GM23338 (cell line): Measurements from ENCODE around the gene SLC4A4. TPM values are rescaled to one million over a fixed set of nuclear protein-coding genes. Genes with fewer than 3 reads are reported as not detected.

ENCODE experiments used
- ATAC-seq: fragments of 200-7000 bp; cut with Tn5 transposase; 3 replicates; pipeline ENCODE4 v1.9.1; 2020
- DNase-seq: peaks from one replicate; pipeline ENCODE4 v3.0.0-alpha.2; 2015; ENCODE audit warnings: low spot score
- H2AFZ ChIP-seq: fragments of 200-600 bp; sonication (generic); 2 replicates; pipeline ENCODE4 v1.8.0; 2016; ENCODE audit warnings: antibody characterized with exemption, mild to moderate bottlenecking, moderate library complexity
- H3F3A ChIP-seq: fragments of 200-600 bp; sonication (generic); replicated peaks from 2 replicates; pipeline ENCODE4 v1.8.0; 2017; ENCODE audit warnings: antibody characterized with exemption, mixed run types, low read depth
- H3K27ac ChIP-seq: fragments of 200-600 bp; sonication (generic); 2 replicates; pipeline ENCODE4 v1.6.1; 2016; ENCODE audit warnings: low read depth
- H3K27me3 ChIP-seq: fragments of 200-600 bp; sonication (generic); 2 replicates; pipeline ENCODE4 v1.8.0; 2016; ENCODE audit warnings: mild to moderate bottlenecking, mixed run types, moderate library complexity; ENCODE audit not compliant: insufficient read depth
- H3K36me3 ChIP-seq: fragments of 200-600 bp; sonication (generic); 2 replicates; pipeline ENCODE4 v1.8.0; 2016; ENCODE audit warnings: mild to moderate bottlenecking; ENCODE audit not compliant: insufficient read depth
- H3K4me1 ChIP-seq: fragments of 200-600 bp; sonication (generic); 2 replicates; pipeline ENCODE4 v1.8.0; 2016; ENCODE audit warnings: mild to moderate bottlenecking, moderate library complexity; ENCODE audit not compliant: insufficient read depth
- H3K4me2 ChIP-seq: fragments of 200-600 bp; sonication (generic); 2 replicates; pipeline ENCODE4 v1.7.1; 2017; ENCODE audit warnings: mixed run types
- H3K4me3 ChIP-seq: fragments of 200-600 bp; sonication (generic); 2 replicates; pipeline ENCODE4 v1.6.1; 2016; ENCODE audit warnings: mixed run types
- H3K79me2 ChIP-seq: fragments of 200-600 bp; sonication (generic); replicated peaks from 2 replicates; pipeline ENCODE4 v1.8.0; 2017; ENCODE audit warnings: mild to moderate bottlenecking; ENCODE audit not compliant: insufficient read depth
- H3K9me2 ChIP-seq: fragments of 200-600 bp; sonication (generic); 2 replicates; pipeline ENCODE4 v1.8.0; 2017; ENCODE audit not compliant: insufficient read depth
- H4K20me1 ChIP-seq: fragments of 200-600 bp; sonication (generic); replicated peaks from 2 replicates; pipeline ENCODE4 v1.8.0; 2017; ENCODE audit warnings: mild to moderate bottlenecking; ENCODE audit not compliant: insufficient read depth
- H3K27ac Mint-ChIP-seq: 2 replicates; pipeline ENCODE4 v1.8.0; 2020; ENCODE audit warnings: inconsistent platforms, mild to moderate bottlenecking, moderate library complexity, mixed read lengths
- H3K27me3 Mint-ChIP-seq: 3 replicates; pipeline ENCODE4 v1.8.0; 2022; ENCODE audit warnings: low read depth, mild to moderate bottlenecking, moderate library complexity, mixed read lengths, inconsistent platforms; ENCODE audit not compliant: insufficient read depth, poor library complexity
- H3K36me3 Mint-ChIP-seq: 3 replicates; pipeline ENCODE4 v1.8.0; 2021; ENCODE audit warnings: low read depth, mild to moderate bottlenecking, inconsistent platforms, moderate library complexity, mixed read lengths
- H3K4me1 Mint-ChIP-seq: 3 replicates; pipeline ENCODE4 v1.8.0; 2020; ENCODE audit warnings: mild to moderate bottlenecking, inconsistent platforms, mixed read lengths
- H3K4me3 Mint-ChIP-seq: 3 replicates; pipeline ENCODE4 v1.8.0; 2021; ENCODE audit warnings: moderate library complexity, mild to moderate bottlenecking, inconsistent platforms, mixed read lengths
- H3K9me3 Mint-ChIP-seq: 3 replicates; pipeline ENCODE4 v1.8.0; 2020; ENCODE audit warnings: moderate library complexity, mild to moderate bottlenecking, inconsistent platforms, mixed read lengths
- CREB1 ChIP-seq: fragments of 250-450 bp; sonication (Bioruptor Pico); IDR thresholded peaks from 2 replicates; pipeline ENCODE4 v1.5.0; 2020; ENCODE audit warnings: low read depth, mild to moderate bottlenecking, moderate library complexity
- CTCF ChIP-seq, 2 experiments: fragments of 200-600 bp in 1 of 2; sonication (generic) in 1 of 2; conservative IDR thresholded peaks; 2 replicates each; pipeline versions ENCODE4 v1.5.1 to v1.6.1; 2016 to 2017; ENCODE audit warnings: antibody characterized with exemption in 2 of 2, low read depth in 2 of 2, mild to moderate bottlenecking in 2 of 2, moderate library complexity in 1 of 2
- ETS1 ChIP-seq: IDR thresholded peaks from 2 replicates; pipeline ENCODE4 v1.6.1; 2016; ENCODE audit warnings: antibody characterized with exemption
- EZH2 ChIP-seq: fragments of 200-600 bp; sonication (generic); IDR thresholded peaks from one replicate; pipeline ENCODE4 v1.8.0; 2017; ENCODE audit warnings: antibody characterized with exemption, mild to moderate bottlenecking, low read depth; ENCODE audit not compliant: unreplicated experiment
- EZH2phosphoT487 ChIP-seq: fragments of 200-600 bp; sonication (generic); IDR thresholded peaks from one replicate; pipeline ENCODE4 v1.8.1; 2018; ENCODE audit warnings: antibody characterized with exemption; ENCODE audit not compliant: unreplicated experiment
- JUNB ChIP-seq: IDR thresholded peaks from one replicate; pipeline ENCODE4 v1.6.1; 2016; ENCODE audit warnings: antibody characterized with exemption; ENCODE audit not compliant: unreplicated experiment
- NANOG ChIP-seq: IDR thresholded peaks from 2 replicates; pipeline ENCODE4 v1.6.1; 2016; ENCODE audit warnings: antibody characterized with exemption, borderline replicate concordance
- POLR2AphosphoS5 ChIP-seq: IDR thresholded peaks from 2 replicates; pipeline ENCODE4 v1.6.1; 2016; ENCODE audit warnings: antibody characterized with exemption, low read depth
- REST ChIP-seq: IDR thresholded peaks from one replicate; pipeline ENCODE4 v1.6.1; 2018; ENCODE audit warnings: antibody characterized with exemption; ENCODE audit not compliant: unreplicated experiment
- STAT1 ChIP-seq: IDR thresholded peaks from one replicate; pipeline ENCODE4 v1.6.1; 2016; ENCODE audit warnings: antibody characterized with exemption; ENCODE audit not compliant: unreplicated experiment
- ZNF114 ChIP-seq: fragments of 250-450 bp; sonication (Bioruptor Pico); IDR thresholded peaks from 2 replicates; pipeline ENCODE4 v1.5.0; 2020; ENCODE audit warnings: mild to moderate bottlenecking, moderate library complexity
- ZNF331 ChIP-seq: fragments of 250-450 bp; sonication (Bioruptor Pico); IDR thresholded peaks from 2 replicates; pipeline ENCODE4 v1.5.0; 2020; ENCODE audit warnings: low read depth, mild to moderate bottlenecking, moderate library complexity
- ZNF462 ChIP-seq: fragments of 250-450 bp; sonication (Bioruptor Pico); IDR thresholded peaks from 2 replicates; pipeline ENCODE4 v1.5.0; 2020; ENCODE audit warnings: mild to moderate bottlenecking, moderate library complexity
- polyA plus RNA-seq: library from polyadenylated mRNA; unstranded; fragments of >200 nt; fragmentation: Nextera tagmentation; extraction: Ambion mirVana; gene quantifications from 2 replicates; pipeline ENCODE4 v1.2.1, GENCODE V29; 2016
- total RNA-seq: library from RNA; depleted of rRNA; stranded (reverse); fragments of >200 nt; shearing (Covaris generic); gene quantifications from 2 replicates; pipeline ENCODE4 v1.2.3, GENCODE V29; 2014

SLC4A4 gene
- total and polyA plus RNA-seq, 2 experiments from 2014 or later, result 1.0 to 1.5 TPM

GRCh38 chr4:71441186-71442169 lies 102.7 kb downstream of the SLC4A4 start:
- no peaks in the 10 kb centered on the region for H3K36me3 ChIP-seq
- H3K79me2 ChIP-seq, result no peaks in the 10 kb centered on the region
- Mint-ChIP-seq H3K27ac (no peak overlapping the region), H3K36me3 (no peaks in the 10 kb centered on the region), H3K4me3 (no peak overlapping the region), H3K27me3 (no peaks in the 10 kb centered on the region), H3K9me3 (no peaks in the 10 kb centered on the region; the same call in 2 of the 3 replicates), H3K4me1 (peaks cover 6% of the 10 kb centered on the region; the same call in 2 of the 3 replicates)
- H3K4me1 ChIP-seq, result peaks cover 4% of the 10 kb centered on the region; the same call in 1 of the 2 replicates
- DNase-seq, result no peak
- H2AFZ ChIP-seq, result no peak overlapping the region
- H3K9me2 ChIP-seq, result no peaks in the 10 kb centered on the region; the same call in 1 of the 2 replicates
- H3K27ac ChIP-seq, result no peak overlapping the region
- peak; percentile 31; the same call in 2 of the 3 replicates for ATAC-seq
- H3K4me3 ChIP-seq, result no peak overlapping the region
- TF ChIP-seq CREB1 (CRISPR knock-in tag) (no peak), CTCF (conservative IDR thresholded peaks at IDR 0.05; ENCODE audit: low read depth in 2 of 2) (no peak), REST (no peak), EZH2 (no peak), EZH2phosphoT487 (no peak), ZNF462 (CRISPR knock-in tag) (no peak), POLR2AphosphoS5 (no peak), ETS1 (no peak), ZNF331 (CRISPR knock-in tag) (no peak), ZNF114 (CRISPR knock-in tag) (no peak), STAT1 (no peak), NANOG (no peak), JUNB (no peak)
- H4K20me1 ChIP-seq, result no peaks in the 10 kb centered on the region
- no peaks in the 10 kb centered on the region for H3F3A ChIP-seq
- H3K27me3 ChIP-seq, result no peaks in the 10 kb centered on the region
- H3K4me2 ChIP-seq, result 0 out of 2 replicates have a peak overlapping the region, but pooled peaks have one; percentile 25
